ENCODE results near the gene TINCR. TPM values are rescaled to one million over a fixed set of nuclear protein-coding genes. Genes with fewer than 3 reads are reported as not detected.

The TINCR gene
- total RNA-seq, 1 donor from 2014 or later: 0.75 TPM

DNA sequence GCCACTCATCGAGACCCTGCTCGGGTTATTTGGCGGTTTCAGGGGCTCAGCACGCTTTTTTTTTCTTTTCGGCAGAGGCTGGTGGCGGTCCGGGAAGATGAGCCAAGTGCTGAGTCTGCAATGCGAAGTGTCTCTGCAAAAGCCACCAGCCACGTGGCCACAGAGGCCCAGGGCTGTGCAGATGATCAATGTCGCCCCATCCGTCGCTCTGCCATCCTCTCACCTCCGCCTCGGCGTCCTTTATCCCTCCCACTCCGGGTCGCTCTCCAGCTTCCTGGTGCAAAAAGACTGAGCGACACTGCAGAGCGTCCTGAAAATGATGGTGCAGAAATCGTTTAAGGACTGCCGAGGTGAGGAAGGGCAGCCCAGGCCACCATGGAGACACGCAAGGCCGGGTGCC lies 55.0 kb downstream of the TINCR start:
- H3K36me3 Mint-ChIP-seq (ENCODE audit: low read depth): no peaks in the 10 kb centered on the region
- H3K27ac Mint-ChIP-seq: no peak overlapping the region
- intact Hi-C loops (cut with micrococcal nuclease): no loop called here
- H3K4me1 Mint-ChIP-seq (ENCODE audit: low read depth): no peaks in the 10 kb centered on the region
- no peak overlapping the region for H3K4me3 Mint-ChIP-seq
- H3K9me3 Mint-ChIP-seq: peaks cover 36% of the 10 kb centered on the region
- H3K27me3 Mint-ChIP-seq (ENCODE audit: insufficient read depth): no peaks in the 10 kb centered on the region
- no peak for DNase-seq (ENCODE audit: low spot score)

Other genes with a start within 250 kb of the TINCR start
- 0.21 TPM in 1 of 2 replicates, not detected in the other for gene PTPRS, start 227.1 kb downstream of the TINCR start, total RNA-seq
- gene ZNRF4, start 112.5 kb downstream of the TINCR start, total RNA-seq: not detected in 2 replicates
- gene SAFB2, start 54.8 kb upstream of the TINCR start, total RNA-seq: 104 and 106 TPM in 2 replicates
- 143 and 146 TPM in 2 replicates for gene SAFB, start 55.1 kb upstream of the TINCR start, total RNA-seq
- gene MICOS13, start 112.6 kb upstream of the TINCR start, total RNA-seq: 57.4 and 60.6 TPM in 2 replicates
- 1.9 TPM in 2 replicates for gene HSD11B1L, start 113.1 kb upstream of the TINCR start, total RNA-seq
- 1,000 and 1,001 TPM in 2 replicates for gene RPL36, start 122.3 kb upstream of the TINCR start, total RNA-seq
- gene LONP1, start 152.2 kb upstream of the TINCR start, total RNA-seq: 180 and 186 TPM in 2 replicates
- not detected in 2 replicates for gene CATSPERD, start 152.7 kb upstream of the TINCR start, total RNA-seq
- gene PRR22, start 216.8 kb upstream of the TINCR start, total RNA-seq: 7.4 and 9.2 TPM in 2 replicates
- 85.9 and 87.1 TPM in 2 replicates for gene DUS3L, start 223.2 kb upstream of the TINCR start, total RNA-seq
- gene NRTN, start 237.1 kb upstream of the TINCR start, total RNA-seq: 0.23 and 0.44 TPM in 2 replicates